Stimulated activated naive B cell treated with anti-CD40 and anti-IgM and Interleukin-4, amounts not matched to agents 10 μg/mL and 1 μg/mL and 100 μg/mL, for 72 hours (primary cell): ENCODE measurements around the gene INTS14.

ENCODE experiments used
- ATAC-seq, 2 donors: fragments of 150-1000 bp; cut with Tn5 transposase; replicated peaks; 2 replicates each; pipeline ENCODE4 v1.10.0; 2021; ENCODE audit warnings: moderate library complexity in 1 of 2
- DNase-seq: peaks from one replicate; pipeline ENCODE4 v3.0.0; 2021
- H3K27ac Mint-ChIP-seq: one replicate; pipeline ENCODE4 v1.8.0; 2022; ENCODE audit warnings: mild to moderate bottlenecking, mixed read lengths
- H3K27me3 Mint-ChIP-seq, 2 donors: one replicate each; pipeline ENCODE4 v1.8.0; 2022; ENCODE audit warnings: mixed read lengths in 2 of 2
- H3K36me3 Mint-ChIP-seq, 2 donors: one replicate each; pipeline ENCODE4 v1.8.0; 2022; ENCODE audit warnings: mixed read lengths in 2 of 2, mild to moderate bottlenecking in 1 of 2
- H3K4me1 Mint-ChIP-seq, 2 donors: one replicate each; pipeline ENCODE4 v1.8.0; 2022; ENCODE audit warnings: mixed read lengths in 2 of 2, mild to moderate bottlenecking in 1 of 2
- H3K4me3 Mint-ChIP-seq, 2 donors: one replicate each; pipeline ENCODE4 v1.8.0; 2022; ENCODE audit warnings: mild to moderate bottlenecking in 2 of 2, mixed read lengths in 2 of 2, moderate library complexity in 1 of 2
- H3K9me3 Mint-ChIP-seq, 2 donors: one replicate each; pipeline ENCODE4 v1.8.0; 2022; ENCODE audit warnings: mixed read lengths in 2 of 2, mild to moderate bottlenecking in 1 of 2

The INTS14 gene

GRCh38 chr15:65610871-65611718 lies at the start of gene INTS14:
TSS of gene INTS14 (minus strand) at chr15:65611131. CDS start at chr15:65607380, 3,751 bp downstream.
- Mint-ChIP-seq H3K4me1 (peaks cover 18 to 41% of the 10 kb centered on the region in 2 donors), H3K27ac (peak within 1 kb of the TSS; percentile 96), H3K4me3 (peak within 1 kb of the TSS; percentile 90 to 95), H3K27me3 (no peaks in the 10 kb centered on the region), H3K9me3 (no peaks in the 10 kb centered on the region), H3K36me3 (peaks cover 0 to 2% of the 10 kb centered on the region in 2 donors)
- DNase-seq, result peak; percentile 93
- peak; percentile 98 to 99 for ATAC-seq

- no peaks in the 10 kb centered on the region for H3K27me3 Mint-ChIP-seq
- ATAC-seq (peak; percentile 58 to 63), DNase-seq (no peak)
- no peak overlapping the region for H3K4me3 Mint-ChIP-seq
- H3K36me3 Mint-ChIP-seq, result peaks cover 14 to 39% of the 10 kb centered on the region in 2 donors
- peak overlapping the region; percentile 25 for H3K27ac Mint-ChIP-seq
- no peaks in the 10 kb centered on the region for H3K9me3 Mint-ChIP-seq
- H3K4me1 Mint-ChIP-seq, result peaks cover 8 to 16% of the 10 kb centered on the region in 2 donors
These were observed 48.6 kb upstream of the INTS14 start for GRCh38 chr15:65659502-65660052.

DNA sequence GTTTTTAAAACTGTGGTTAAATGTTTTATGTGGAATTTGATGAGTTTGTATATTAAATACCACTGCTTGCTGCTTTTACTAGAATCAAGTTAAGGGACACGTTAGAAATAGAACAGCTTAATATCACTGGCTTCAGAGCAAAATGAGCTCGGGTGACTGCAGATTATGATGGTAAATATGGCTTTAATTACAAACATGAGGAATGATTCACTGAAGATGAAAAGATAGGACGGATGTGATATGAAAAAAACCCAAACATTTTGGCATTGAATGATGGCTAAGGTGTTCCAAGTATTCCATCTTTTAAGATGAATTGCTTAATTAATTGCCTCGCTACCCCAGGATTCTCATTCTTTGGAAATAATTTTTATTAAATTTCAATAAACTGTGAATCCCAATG lies 44.5 kb upstream of the INTS14 start:
- Mint-ChIP-seq H3K4me1 (peaks cover 6 to 14% of the 10 kb centered on the region in 2 donors), H3K27ac (peak overlapping the region; percentile 42), H3K36me3 (peaks cover 39 to 56% of the 10 kb centered on the region in 2 donors), H3K4me3 (no peak overlapping the region), H3K27me3 (no peaks in the 10 kb centered on the region), H3K9me3 (no peaks in the 10 kb centered on the region)
- ATAC-seq (no peak), DNase-seq (no peak)

DNA sequence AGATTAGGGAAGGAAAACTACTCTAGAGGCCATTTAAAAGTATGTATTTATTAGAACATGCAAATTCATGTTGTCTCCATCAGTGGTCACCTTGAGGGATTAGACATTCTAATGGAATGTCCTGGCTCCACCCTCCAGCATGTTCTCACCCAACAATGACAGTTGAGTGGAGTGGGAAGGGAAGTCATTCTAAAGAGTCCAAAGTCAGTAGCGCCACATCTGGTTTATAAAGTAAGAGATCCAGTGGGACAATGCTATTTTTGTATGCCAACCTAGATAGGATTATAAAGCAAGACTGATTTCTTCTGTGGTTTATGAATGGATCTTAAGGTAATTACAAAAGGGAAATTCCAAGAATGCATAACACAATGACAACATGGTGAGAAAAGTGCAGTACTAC lies 44.1 kb upstream of the INTS14 start:
- H3K36me3 Mint-ChIP-seq, result peaks cover 42 to 57% of the 10 kb centered on the region in 2 donors
- no peaks in the 10 kb centered on the region for H3K27me3 Mint-ChIP-seq
- ATAC-seq (no peak), DNase-seq (no peak)
- H3K4me1 Mint-ChIP-seq, result peaks cover 7 to 16% of the 10 kb centered on the region in 2 donors
- H3K27ac Mint-ChIP-seq, result no peak overlapping the region
- no peak overlapping the region for H3K4me3 Mint-ChIP-seq
- no peaks in the 10 kb centered on the region for H3K9me3 Mint-ChIP-seq

- Mint-ChIP-seq H3K4me3 (no peak overlapping the region), H3K4me1 (peaks cover 7 to 11% of the 10 kb centered on the region in 2 donors), H3K27ac (peak overlapping the region; percentile 84), H3K27me3 (no peaks in the 10 kb centered on the region), H3K9me3 (no peaks in the 10 kb centered on the region), H3K36me3 (peaks cover 42 to 57% of the 10 kb centered on the region in 2 donors)
- no peak for DNase-seq
- no peak for ATAC-seq
These were observed 43.0 kb upstream of the INTS14 start for GRCh38 chr15:65653801-65654521.

DNA sequence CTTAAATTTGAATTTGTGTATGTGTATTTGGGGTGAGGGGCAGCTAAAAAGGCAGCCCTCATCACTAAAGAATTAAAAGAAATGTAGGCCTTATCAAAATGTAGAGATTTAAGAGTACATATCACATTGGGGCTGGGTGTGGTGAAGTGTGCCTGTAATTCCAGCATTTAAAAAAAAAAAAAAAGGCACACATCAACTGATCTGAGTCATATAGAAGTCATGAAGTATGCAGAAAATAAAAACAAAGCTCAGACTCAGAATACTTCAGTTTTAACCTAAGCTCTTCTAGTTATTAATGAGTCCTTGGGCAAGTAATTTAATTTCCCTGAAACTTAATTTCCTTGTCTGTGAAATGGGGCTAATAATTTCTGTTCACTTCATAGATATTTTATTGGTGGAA lies 42.4 kb upstream of the INTS14 start:
- H3K9me3 Mint-ChIP-seq, result no peaks in the 10 kb centered on the region
- H3K4me3 Mint-ChIP-seq, result no peak overlapping the region
- H3K4me1 Mint-ChIP-seq, result peaks cover 7 to 11% of the 10 kb centered on the region in 2 donors
- peak overlapping the region; percentile 43 for H3K27ac Mint-ChIP-seq
- no peak for ATAC-seq
- peaks cover 40 to 53% of the 10 kb centered on the region in 2 donors for H3K36me3 Mint-ChIP-seq
- H3K27me3 Mint-ChIP-seq, result no peaks in the 10 kb centered on the region
- DNase-seq, result no peak

DNA sequence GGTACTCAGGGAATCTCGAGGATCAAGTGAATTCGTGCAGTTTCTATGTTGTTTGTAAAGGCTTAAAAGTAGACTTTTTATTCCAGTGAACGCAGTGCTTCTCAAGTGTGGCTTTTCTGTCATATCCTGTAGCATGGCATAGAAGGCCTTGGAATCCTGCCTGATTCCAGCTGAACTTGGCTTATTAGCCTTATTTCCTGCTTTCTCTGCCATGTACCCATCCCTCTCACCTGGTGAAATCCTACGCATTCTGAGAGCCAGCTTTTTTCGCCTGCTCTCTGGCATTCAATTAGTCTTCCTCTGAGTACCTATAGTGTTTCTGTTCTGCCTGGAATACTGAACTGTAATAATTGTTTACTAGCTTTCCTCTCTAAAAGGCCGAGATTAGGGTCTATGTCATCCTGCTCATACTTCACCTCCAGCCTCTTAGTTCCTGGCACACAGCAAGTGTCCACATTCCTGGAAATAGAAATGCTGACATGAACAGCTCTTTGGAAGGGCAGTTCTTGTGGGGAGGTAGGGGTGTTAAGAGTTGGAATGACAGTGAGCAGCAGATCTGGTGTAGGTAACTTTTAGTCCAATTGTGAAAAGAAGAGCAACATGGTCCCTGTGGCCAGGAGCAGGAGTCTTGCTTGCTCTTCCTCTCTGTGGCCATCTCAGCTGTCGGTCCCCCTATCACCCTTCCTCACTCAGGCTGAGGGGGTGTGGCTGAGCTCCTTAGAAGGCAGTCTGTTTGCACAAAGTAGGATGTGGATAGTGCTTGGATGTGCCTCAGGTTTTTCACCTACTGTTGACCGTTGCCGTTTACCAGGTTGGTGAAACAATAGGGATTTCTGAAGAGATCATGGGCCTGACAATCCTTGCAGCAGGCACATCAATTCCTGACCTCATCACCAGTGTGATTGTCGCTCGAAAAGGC lies 41.2 kb upstream of the INTS14 start:
- Mint-ChIP-seq H3K4me3 (no peak overlapping the region), H3K36me3 (peaks cover 42 to 59% of the 10 kb centered on the region in 2 donors), H3K27me3 (no peaks in the 10 kb centered on the region), H3K9me3 (no peaks in the 10 kb centered on the region), H3K4me1 (peaks cover 7 to 11% of the 10 kb centered on the region in 2 donors), H3K27ac (peak overlapping the region; percentile 65)
- DNase-seq (no peak), ATAC-seq (no peak)

DNA sequence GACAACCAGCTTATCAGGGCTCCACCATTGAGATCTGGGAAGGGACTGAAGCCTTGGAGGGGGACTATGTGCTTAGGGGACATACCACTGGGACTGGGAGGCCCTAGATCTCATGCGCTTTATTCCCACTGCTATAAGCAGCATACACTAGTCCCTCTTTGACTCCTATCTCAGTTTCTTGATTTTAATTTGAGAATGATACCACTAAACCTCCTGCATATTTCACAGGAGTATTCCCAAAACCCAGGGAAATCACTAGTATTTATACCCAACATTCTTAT lies 40.1 kb upstream of the INTS14 start:
- Mint-ChIP-seq H3K36me3 (peaks cover 50 to 63% of the 10 kb centered on the region in 2 donors), H3K27me3 (no peaks in the 10 kb centered on the region), H3K4me1 (peaks cover 7 to 11% of the 10 kb centered on the region in 2 donors), H3K9me3 (no peaks in the 10 kb centered on the region), H3K4me3 (no peak overlapping the region), H3K27ac (no peak overlapping the region)
- ATAC-seq (no peak), DNase-seq (no peak)

GRCh38 chr15:65650312-65651041 lies 39.5 kb upstream of the INTS14 start:
- Mint-ChIP-seq H3K9me3 (no peaks in the 10 kb centered on the region), H3K27ac (no peak overlapping the region), H3K36me3 (peaks cover 51 to 61% of the 10 kb centered on the region in 2 donors), H3K4me3 (no peak overlapping the region), H3K27me3 (no peaks in the 10 kb centered on the region), H3K4me1 (peaks cover 8 to 11% of the 10 kb centered on the region in 2 donors)
- ATAC-seq (no peak), DNase-seq (no peak)

GRCh38 chr15:65646486-65646885 lies 35.6 kb upstream of the INTS14 start:
- Mint-ChIP-seq H3K27me3 (no peaks in the 10 kb centered on the region), H3K9me3 (no peaks in the 10 kb centered on the region), H3K4me1 (peaks cover 7 to 11% of the 10 kb centered on the region in 2 donors), H3K4me3 (no peak overlapping the region), H3K27ac (peak overlapping the region; percentile 67), H3K36me3 (peaks cover 25 to 37% of the 10 kb centered on the region in 2 donors)
- ATAC-seq (no peak), DNase-seq (no peak)

DNA sequence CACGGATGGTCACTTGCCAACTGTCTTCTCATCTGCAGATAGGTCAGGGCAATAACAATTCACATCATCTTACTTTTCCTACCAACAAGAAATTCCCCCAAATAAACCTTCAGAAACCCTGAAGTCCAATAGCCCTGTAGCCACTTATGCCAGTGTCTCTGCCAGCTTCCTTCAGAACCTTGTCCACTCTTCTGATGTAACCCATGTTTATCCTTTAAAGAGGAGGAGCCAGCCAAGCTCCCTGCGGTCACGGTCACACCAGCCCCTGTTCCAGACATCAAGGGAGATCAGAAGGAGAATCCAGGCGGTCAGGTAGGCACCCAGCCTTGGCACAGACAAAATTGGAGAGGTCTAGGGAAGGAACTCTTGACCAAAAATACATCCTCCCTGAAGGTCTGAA lies 34.5 kb upstream of the INTS14 start:
- Mint-ChIP-seq H3K4me3 (peak overlapping the region in 1 of 2 donors; percentile 36), H3K27me3 (no peaks in the 10 kb centered on the region), H3K9me3 (no peaks in the 10 kb centered on the region), H3K36me3 (peaks cover 19 to 29% of the 10 kb centered on the region in 2 donors), H3K27ac (peak overlapping the region; percentile 75), H3K4me1 (peaks cover 5% of the 10 kb centered on the region in 2 donors)
- ATAC-seq, result no peak
- DNase-seq, result no peak

DNA sequence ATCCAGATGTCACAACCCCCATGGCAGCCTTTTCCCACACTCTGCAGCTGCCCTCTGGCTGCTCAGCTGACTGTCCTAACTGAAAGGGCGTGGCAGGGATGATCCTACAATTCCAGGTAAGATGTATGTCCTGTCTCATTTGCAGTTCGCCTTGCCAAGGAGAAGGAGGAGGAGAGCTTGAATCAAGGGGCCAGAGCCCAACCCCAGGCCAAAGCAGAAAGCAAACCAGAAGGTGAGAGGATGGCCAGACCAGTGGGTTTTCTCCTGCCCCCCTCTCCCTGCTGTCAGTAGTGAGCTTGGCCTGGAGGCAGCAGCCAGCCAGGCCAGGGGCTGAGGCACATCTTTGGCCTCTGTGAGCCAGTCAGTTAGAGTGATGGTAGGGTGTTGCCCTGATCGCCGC lies 33.4 kb upstream of the INTS14 start:
- DNase-seq (no peak), ATAC-seq (no peak)
- H3K27ac Mint-ChIP-seq, result peak overlapping the region; percentile 33
- no peaks in the 10 kb centered on the region for H3K27me3 Mint-ChIP-seq
- H3K36me3 Mint-ChIP-seq, result peaks cover 15 to 25% of the 10 kb centered on the region in 2 donors
- H3K4me3 Mint-ChIP-seq, result no peak overlapping the region
- no peaks in the 10 kb centered on the region for H3K9me3 Mint-ChIP-seq
- H3K4me1 Mint-ChIP-seq, result peaks cover 0 to 2% of the 10 kb centered on the region in 2 donors

DNA sequence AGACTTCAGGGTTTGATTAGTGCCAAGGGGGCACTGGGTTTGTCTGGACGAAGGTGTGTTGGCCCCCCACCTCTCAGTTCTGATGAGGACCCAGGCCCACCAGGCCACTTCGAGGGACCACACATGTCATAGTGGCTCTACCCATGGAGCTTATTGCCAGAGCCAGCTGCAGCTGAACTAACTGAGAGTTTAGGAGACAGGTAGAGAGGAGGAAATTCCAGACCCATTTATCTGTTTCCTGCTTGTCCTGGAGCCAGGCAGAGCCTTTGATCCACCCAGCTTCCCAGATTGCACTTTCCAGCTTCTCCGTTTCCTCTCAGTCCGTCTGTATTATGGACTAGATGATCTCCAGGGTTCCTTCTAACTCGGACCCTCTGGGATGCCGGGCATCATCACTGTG lies 31.7 kb upstream of the INTS14 start:
- Mint-ChIP-seq H3K4me3 (no peak overlapping the region), H3K27me3 (no peaks in the 10 kb centered on the region)
- no peak for ATAC-seq

More for the DNA sequence above, 31.7 kb upstream of the INTS14 start:
- H3K27ac Mint-ChIP-seq, result peak overlapping the region; percentile 52
- H3K4me1 Mint-ChIP-seq, result peaks cover 10 to 12% of the 10 kb centered on the region in 2 donors
- H3K36me3 Mint-ChIP-seq, result peaks cover 15 to 23% of the 10 kb centered on the region in 2 donors
- DNase-seq, result no peak
- H3K9me3 Mint-ChIP-seq, result no peaks in the 10 kb centered on the region
